Stimulated activated CD4-positive, alpha-beta T cell treated with anti-CD3 and anti-CD28 coated beads, Interleukin-12 subunit alpha, Interleukin-12 subunit beta, amount 100 ng/mL, for 24 hours (primary cell): Measurements from ENCODE around the gene NAPEPLD.
"Not testable (repeated sequence)": the region's sequence is repeated elsewhere in the genome, so short reads cannot be mapped to it uniquely, and the experiment has no call there.

Experiments
- DNase-seq, 2 experiments: peaks; one replicate each; pipeline ENCODE4 v3.0.0-alpha.2; 2020; ENCODE audit warnings: low read depth in 2 of 2

The NAPEPLD gene

GRCh38 chr7:103106703-103107070, 42.2 kb downstream of the NAPEPLD start:
- DNase-seq, result not testable (repeated sequence)

GRCh38 chr7:103106005-103106702, 42.7 kb downstream of the NAPEPLD start:
- no peak for DNase-seq

- no peak for DNase-seq
These were observed 47.4 kb downstream of the NAPEPLD start for GRCh38 chr7:103101543-103101942.

- no peak for DNase-seq
These were observed 48.6 kb downstream of the NAPEPLD start for GRCh38 chr7:103100348-103100747.

- no peak for DNase-seq
These were observed 51.9 kb downstream of the NAPEPLD start for GRCh38 chr7:103097041-103097440.

- not testable (repeated sequence) for DNase-seq
These were observed 53.3 kb downstream of the NAPEPLD start for GRCh38 chr7:103095558-103095957.

- no peak for DNase-seq
These were observed 54.8 kb downstream of the NAPEPLD start for GRCh38 chr7:103094102-103094501.

- no peak for DNase-seq
These were observed 55.5 kb downstream of the NAPEPLD start for GRCh38 chr7:103093429-103093828.

- DNase-seq, result not testable (repeated sequence)
These were observed 56.6 kb downstream of the NAPEPLD start for GRCh38 chr7:103092321-103092720.

GRCh38 chr7:103083210-103083609, 65.7 kb downstream of the NAPEPLD start:
- no peak for DNase-seq

- DNase-seq, result no peak
These were observed 66.4 kb downstream of the NAPEPLD start for GRCh38 chr7:103082497-103082896.

- no peak for DNase-seq
These were observed 68.0 kb downstream of the NAPEPLD start for GRCh38 chr7:103080923-103081322.

GRCh38 chr7:103079836-103080235, 69.1 kb downstream of the NAPEPLD start:
- no peak for DNase-seq

GRCh38 chr7:103078226-103078625, 70.7 kb downstream of the NAPEPLD start:
- DNase-seq, result not testable (repeated sequence)

- DNase-seq, result no peak
These were observed 71.6 kb downstream of the NAPEPLD start for GRCh38 chr7:103077318-103077717.

GRCh38 chr7:103076764-103077163, 72.1 kb downstream of the NAPEPLD start:
- DNase-seq, result no peak

- peak; percentile 55 to 71 for DNase-seq
These were observed 73.5 kb downstream of the NAPEPLD start for GRCh38 chr7:103075337-103075918.

GRCh38 chr7:103074519-103075336, 74.2 kb downstream of the NAPEPLD start, which contains the start of the genes ARMC10 and FBXL13:
Gene ARMC10, plus strand, starts transcription at chr7:103075140. Its CDS starts 133 bp downstream, at chr7:103075273.
Gene FBXL13, minus strand, starts transcription at chr7:103074796.
- DNase-seq, result peak; percentile 85 to 86

GRCh38 chr7:103073989-103074518, 74.8 kb downstream of the NAPEPLD start:
- DNase-seq, result no peak

- DNase-seq, result no peak
These were observed 77.9 kb downstream of the NAPEPLD start for GRCh38 chr7:103071000-103071399.

GRCh38 chr7:103068414-103069403, 80.2 kb downstream of the NAPEPLD start:
- DNase-seq, result no peak
